ENCODE results near the gene C1orf226.

C1orf226 gene

GRCh38 chr1:162388615-162389014 lies 7.1 kb downstream of the C1orf226 start:
- Histone ChIP-seq H3K9ac (no peak overlapping the region), H3K27me3 (ENCODE audit: control insufficient read depth, insufficient read depth, low read length) (no peaks in the 10 kb centered on the region), H3K4me1 (no peaks in the 10 kb centered on the region), H3K27ac (no peak overlapping the region), H3K9me3 (ENCODE audit: control insufficient read depth, low read length) (no peaks in the 10 kb centered on the region), H3K4me2 (ENCODE audit: low read length) (no peak overlapping the region), H2AFZ (no peak overlapping the region), H3K4me3 (ENCODE audit: low read depth, low read length) (no peak overlapping the region), H3K36me3 (ENCODE audit: control insufficient read depth, insufficient read depth, low read length) (no peaks in the 10 kb centered on the region), H3K79me2 (no peaks in the 10 kb centered on the region)
- TF ChIP-seq CTCF (IDR thresholded peaks at IDR 0.05): no peak

GRCh38 chr1:162389021-162389818 lies 7.7 kb downstream of the C1orf226 start:
- no peak overlapping the region for H2AFZ ChIP-seq
- H3K4me3 ChIP-seq (ENCODE audit: low read depth, low read length): no peak overlapping the region
- no peak overlapping the region for H3K27ac ChIP-seq
- H3K9ac ChIP-seq: no peak overlapping the region
- H3K4me2 ChIP-seq (ENCODE audit: low read length): no peak overlapping the region
- H3K79me2 ChIP-seq: no peaks in the 10 kb centered on the region
- TF ChIP-seq CTCF (IDR thresholded peaks at IDR 0.05): no peak
- no peaks in the 10 kb centered on the region for H3K36me3 ChIP-seq (ENCODE audit: control insufficient read depth, insufficient read depth, low read length)
- H3K9me3 ChIP-seq (ENCODE audit: control insufficient read depth, low read length): no peaks in the 10 kb centered on the region
- H3K27me3 ChIP-seq (ENCODE audit: control insufficient read depth, insufficient read depth, low read length): no peaks in the 10 kb centered on the region
- H3K4me1 ChIP-seq: no peaks in the 10 kb centered on the region

GRCh38 chr1:162389971-162390370 lies 8.4 kb downstream of the C1orf226 start:
- Histone ChIP-seq H3K4me1 (no peaks in the 10 kb centered on the region), H3K27ac (no peak overlapping the region), H3K27me3 (ENCODE audit: control insufficient read depth, insufficient read depth, low read length) (no peaks in the 10 kb centered on the region), H3K79me2 (no peaks in the 10 kb centered on the region), H3K4me2 (ENCODE audit: low read length) (no peak overlapping the region), H2AFZ (no peak overlapping the region), H3K9me3 (ENCODE audit: control insufficient read depth, low read length) (no peaks in the 10 kb centered on the region), H3K4me3 (ENCODE audit: low read depth, low read length) (no peak overlapping the region), H3K36me3 (ENCODE audit: control insufficient read depth, insufficient read depth, low read length) (no peaks in the 10 kb centered on the region), H3K9ac (no peak overlapping the region)
- TF ChIP-seq CTCF (IDR thresholded peaks at IDR 0.05): no peak

- Histone ChIP-seq H3K4me1 (no peaks in the 10 kb centered on the region), H3K27me3 (ENCODE audit: control insufficient read depth, insufficient read depth, low read length) (no peaks in the 10 kb centered on the region), H3K36me3 (ENCODE audit: control insufficient read depth, insufficient read depth, low read length) (no peaks in the 10 kb centered on the region), H3K9ac (no peak overlapping the region), H3K4me2 (ENCODE audit: low read length) (no peak overlapping the region), H3K27ac (no peak overlapping the region), H3K9me3 (ENCODE audit: control insufficient read depth, low read length) (no peaks in the 10 kb centered on the region), H2AFZ (no peak overlapping the region), H3K79me2 (no peaks in the 10 kb centered on the region), H3K4me3 (ENCODE audit: low read depth, low read length) (no peak overlapping the region)
- no peak for TF ChIP-seq CTCF (IDR thresholded peaks at IDR 0.05)
Observed at GRCh38 chr1:162390396-162391185, 9.1 kb downstream of the C1orf226 start.
